HG02642 (cell line): ENCODE results near the gene CDH4.

ENCODE experiments used
- ATAC-seq: cut with Tn5 transposase; IDR thresholded peaks from one replicate; pipeline ENCODE4 v1.9.1; 2021; ENCODE audit warnings: mild to moderate bottlenecking; ENCODE audit not compliant: unreplicated experiment, poor library complexity

CDH4 gene

GRCh38 chr20:61832181-61832580 lies 580.1 kb downstream of the CDH4 start:
- ATAC-seq: no peak

- ATAC-seq: no peak
These were observed 581.9 kb downstream of the CDH4 start for GRCh38 chr20:61833807-61834610.

GRCh38 chr20:61835301-61835700 lies 583.2 kb downstream of the CDH4 start:
- no peak for ATAC-seq

GRCh38 chr20:61835791-61836350 lies 583.8 kb downstream of the CDH4 start:
- ATAC-seq: no peak

GRCh38 chr20:61837200-61837599 lies 585.1 kb downstream of the CDH4 start:
- ATAC-seq: no peak

GRCh38 chr20:61839223-61839911 lies 587.3 kb downstream of the CDH4 start:
- no peak for ATAC-seq

GRCh38 chr20:61839912-61840778 lies 588.1 kb downstream of the CDH4 start:
- no peak for ATAC-seq

- no peak for ATAC-seq
These were observed 588.9 kb downstream of the CDH4 start for GRCh38 chr20:61840779-61841455.

- ATAC-seq: no peak
These were observed 589.5 kb downstream of the CDH4 start for GRCh38 chr20:61841551-61841950.

- no peak for ATAC-seq
These were observed 589.9 kb downstream of the CDH4 start for GRCh38 chr20:61841966-61842365.

GRCh38 chr20:61844621-61845020 lies 592.6 kb downstream of the CDH4 start:
- no peak for ATAC-seq

GRCh38 chr20:61845233-61845671 lies 593.2 kb downstream of the CDH4 start:
- ATAC-seq: no peak

GRCh38 chr20:61846074-61846473 lies 594.0 kb downstream of the CDH4 start:
- ATAC-seq: no peak

GRCh38 chr20:61846741-61847419 lies 594.8 kb downstream of the CDH4 start:
- no peak for ATAC-seq

- ATAC-seq: no peak
These were observed 595.3 kb downstream of the CDH4 start for GRCh38 chr20:61847420-61847748.

- no peak for ATAC-seq
These were observed 595.9 kb downstream of the CDH4 start for GRCh38 chr20:61847986-61848385.

GRCh38 chr20:61848851-61849250 lies 596.8 kb downstream of the CDH4 start:
- no peak for ATAC-seq

- no peak for ATAC-seq
These were observed 597.3 kb downstream of the CDH4 start for GRCh38 chr20:61849376-61849775.

GRCh38 chr20:61849822-61850221 lies 597.8 kb downstream of the CDH4 start:
- no peak for ATAC-seq

- no peak for ATAC-seq
These were observed 598.4 kb downstream of the CDH4 start for GRCh38 chr20:61850457-61850856.
